ENCODE data around the gene CRYBB3.

DNA sequence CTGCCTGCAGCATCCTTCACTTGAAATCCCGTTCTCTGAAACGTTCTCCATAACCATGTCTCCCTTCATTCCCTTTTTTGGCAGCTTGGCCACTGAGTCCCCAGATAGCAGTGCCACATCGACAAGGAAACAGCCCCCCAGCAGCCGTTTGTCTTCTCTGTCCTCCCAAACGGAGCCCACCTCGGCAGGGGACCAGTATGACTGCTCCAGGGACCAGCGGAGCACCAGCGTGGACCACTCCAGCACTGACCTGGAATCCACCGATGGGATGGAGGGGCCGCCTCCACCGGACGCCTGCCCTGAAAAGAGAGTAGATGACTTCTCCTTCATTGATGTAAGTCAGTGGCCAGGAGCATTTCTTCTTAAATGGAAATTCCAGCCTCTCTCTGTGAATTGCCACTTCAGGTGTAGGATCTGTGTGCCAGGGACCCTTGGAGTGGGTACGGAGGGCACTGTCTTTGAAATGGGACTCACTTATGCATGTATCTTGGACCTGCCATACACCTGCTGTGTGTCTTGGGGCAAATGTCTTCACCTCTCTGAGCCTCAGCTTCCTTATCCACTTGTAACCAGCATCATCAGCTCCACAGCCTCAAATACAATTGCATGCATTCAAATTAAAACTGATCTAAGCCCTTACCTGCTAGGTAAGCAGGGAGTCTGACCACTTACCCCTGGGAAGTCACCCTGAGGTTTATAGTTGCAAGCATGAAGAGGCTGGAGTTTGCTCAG lies 25.3 kb upstream of the CRYBB3 start:
- TF ChIP-seq, protein P1, sequence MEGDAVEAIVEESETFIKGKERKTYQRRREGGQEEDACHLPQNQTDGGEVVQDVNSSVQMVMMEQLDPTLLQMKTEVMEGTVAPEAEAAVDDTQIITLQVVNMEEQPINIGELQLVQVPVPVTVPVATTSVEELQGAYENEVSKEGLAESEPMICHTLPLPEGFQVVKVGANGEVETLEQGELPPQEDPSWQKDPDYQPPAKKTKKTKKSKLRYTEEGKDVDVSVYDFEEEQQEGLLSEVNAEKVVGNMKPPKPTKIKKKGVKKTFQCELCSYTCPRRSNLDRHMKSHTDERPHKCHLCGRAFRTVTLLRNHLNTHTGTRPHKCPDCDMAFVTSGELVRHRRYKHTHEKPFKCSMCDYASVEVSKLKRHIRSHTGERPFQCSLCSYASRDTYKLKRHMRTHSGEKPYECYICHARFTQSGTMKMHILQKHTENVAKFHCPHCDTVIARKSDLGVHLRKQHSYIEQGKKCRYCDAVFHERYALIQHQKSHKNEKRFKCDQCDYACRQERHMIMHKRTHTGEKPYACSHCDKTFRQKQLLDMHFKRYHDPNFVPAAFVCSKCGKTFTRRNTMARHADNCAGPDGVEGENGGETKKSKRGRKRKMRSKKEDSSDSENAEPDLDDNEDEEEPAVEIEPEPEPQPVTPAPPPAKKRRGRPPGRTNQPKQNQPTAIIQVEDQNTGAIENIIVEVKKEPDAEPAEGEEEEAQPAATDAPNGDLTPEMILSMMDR (conservative IDR thresholded peaks at IDR 0.05 in 1 of 2, IDR thresholded peaks at IDR 0.05 in 1 of 2; ENCODE audit: extremely low read depth in 1 of 2, insufficient read depth in 1 of 2, low read depth in 1 of 2, low read length in 2 of 2), result no peak
- no peak for TF ChIP-seq EZH2 (IDR thresholded peaks at IDR 0.05; ENCODE audit: borderline replicate concordance, low read length)
